ENCODE measurements around the gene PLEKHF1. TPM values are rescaled to one million over a fixed set of nuclear protein-coding genes. Genes with fewer than 3 reads are reported as not detected.

PLEKHF1 gene
- total and polyA plus RNA-seq, 2 experiments from 2014 or later, result 10.1 to 25.1 TPM

GRCh38 chr19:29711584-29712132, 46.4 kb downstream of the PLEKHF1 start:
- DNase-seq (ENCODE audit: low spot score) (no peak), ATAC-seq (no peak)
- H4K20me1 ChIP-seq (replicated peaks; ENCODE audit: insufficient read depth), result no peaks in the 10 kb centered on the region
- no peak overlapping the region for H3K27ac Mint-ChIP-seq
- no peak overlapping the region for H3K27ac ChIP-seq (ENCODE audit: low read depth)
- peaks cover 26% of the 10 kb centered on the region for H3K4me1 Mint-ChIP-seq
- no peak overlapping the region for H3K4me3 ChIP-seq
- H3K27me3 Mint-ChIP-seq (ENCODE audit: insufficient read depth, low read depth, poor library complexity), result peaks cover 9% of the 10 kb centered on the region
- no peaks in the 10 kb centered on the region for H3K36me3 ChIP-seq (ENCODE audit: insufficient read depth)
- H3F3A ChIP-seq (replicated peaks; ENCODE audit: low read depth), result 0 out of 2 replicates have a peak, but pooled peaks cover 8% of the 10 kb centered on the region
- TF ChIP-seq STAT1 (IDR thresholded peaks at IDR 0.05; ENCODE audit: unreplicated experiment), result no peak
- TF ChIP-seq ZNF462 (CRISPR knock-in tag; IDR thresholded peaks at IDR 0.05), result no peak
- TF ChIP-seq NANOG (IDR thresholded peaks at IDR 0.05; ENCODE audit: borderline replicate concordance), result no peak
- TF ChIP-seq ZNF331 (CRISPR knock-in tag; IDR thresholded peaks at IDR 0.05; ENCODE audit: low read depth), result no peak
- TF ChIP-seq EZH2 (IDR thresholded peaks at IDR 0.05; ENCODE audit: low read depth, unreplicated experiment), result no peak
- no peak for TF ChIP-seq CTCF (conservative IDR thresholded peaks at IDR 0.05; ENCODE audit: low read depth in 2 of 2)
- no peak for TF ChIP-seq JUNB (IDR thresholded peaks at IDR 0.05; ENCODE audit: unreplicated experiment)
- no peak for TF ChIP-seq EZH2phosphoT487 (IDR thresholded peaks at IDR 0.05; ENCODE audit: unreplicated experiment)
- TF ChIP-seq ZNF114 (CRISPR knock-in tag; IDR thresholded peaks at IDR 0.05), result no peak
- no peak for TF ChIP-seq CREB1 (CRISPR knock-in tag; IDR thresholded peaks at IDR 0.05; ENCODE audit: low read depth)
- TF ChIP-seq, protein P1, sequence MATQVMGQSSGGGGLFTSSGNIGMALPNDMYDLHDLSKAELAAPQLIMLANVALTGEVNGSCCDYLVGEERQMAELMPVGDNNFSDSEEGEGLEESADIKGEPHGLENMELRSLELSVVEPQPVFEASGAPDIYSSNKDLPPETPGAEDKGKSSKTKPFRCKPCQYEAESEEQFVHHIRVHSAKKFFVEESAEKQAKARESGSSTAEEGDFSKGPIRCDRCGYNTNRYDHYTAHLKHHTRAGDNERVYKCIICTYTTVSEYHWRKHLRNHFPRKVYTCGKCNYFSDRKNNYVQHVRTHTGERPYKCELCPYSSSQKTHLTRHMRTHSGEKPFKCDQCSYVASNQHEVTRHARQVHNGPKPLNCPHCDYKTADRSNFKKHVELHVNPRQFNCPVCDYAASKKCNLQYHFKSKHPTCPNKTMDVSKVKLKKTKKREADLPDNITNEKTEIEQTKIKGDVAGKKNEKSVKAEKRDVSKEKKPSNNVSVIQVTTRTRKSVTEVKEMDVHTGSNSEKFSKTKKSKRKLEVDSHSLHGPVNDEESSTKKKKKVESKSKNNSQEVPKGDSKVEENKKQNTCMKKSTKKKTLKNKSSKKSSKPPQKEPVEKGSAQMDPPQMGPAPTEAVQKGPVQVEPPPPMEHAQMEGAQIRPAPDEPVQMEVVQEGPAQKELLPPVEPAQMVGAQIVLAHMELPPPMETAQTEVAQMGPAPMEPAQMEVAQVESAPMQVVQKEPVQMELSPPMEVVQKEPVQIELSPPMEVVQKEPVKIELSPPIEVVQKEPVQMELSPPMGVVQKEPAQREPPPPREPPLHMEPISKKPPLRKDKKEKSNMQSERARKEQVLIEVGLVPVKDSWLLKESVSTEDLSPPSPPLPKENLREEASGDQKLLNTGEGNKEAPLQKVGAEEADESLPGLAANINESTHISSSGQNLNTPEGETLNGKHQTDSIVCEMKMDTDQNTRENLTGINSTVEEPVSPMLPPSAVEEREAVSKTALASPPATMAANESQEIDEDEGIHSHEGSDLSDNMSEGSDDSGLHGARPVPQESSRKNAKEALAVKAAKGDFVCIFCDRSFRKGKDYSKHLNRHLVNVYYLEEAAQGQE (IDR thresholded peaks at IDR 0.05; ENCODE audit: unreplicated experiment), result no peak
- no peak for TF ChIP-seq POLR2AphosphoS5 (IDR thresholded peaks at IDR 0.05; ENCODE audit: low read depth)
- no peak for TF ChIP-seq ETS1 (IDR thresholded peaks at IDR 0.05)
- no peaks in the 10 kb centered on the region for H3K9me2 ChIP-seq (ENCODE audit: insufficient read depth)
- peaks cover 25% of the 10 kb centered on the region for H3K4me1 ChIP-seq (ENCODE audit: insufficient read depth)
- H3K79me2 ChIP-seq (replicated peaks; ENCODE audit: insufficient read depth), result peaks cover 11% of the 10 kb centered on the region; the same call in 1 of the 2 replicates
- no peak overlapping the region for H3K4me2 ChIP-seq
- no peaks in the 10 kb centered on the region for H3K36me3 Mint-ChIP-seq (ENCODE audit: low read depth)
- no peaks in the 10 kb centered on the region; the same call in 2 of the 3 replicates for H3K9me3 Mint-ChIP-seq
- H3K27me3 ChIP-seq (ENCODE audit: insufficient read depth), result no peaks in the 10 kb centered on the region
- H2AFZ ChIP-seq, result no peak overlapping the region
- no peak overlapping the region for H3K4me3 Mint-ChIP-seq

Data from GM23338 (cell line).